Measurements from ENCODE around the gene RAB3B. TPM values are rescaled to one million over a fixed set of nuclear protein-coding genes. Genes with fewer than 3 reads are reported as not detected.

Gene RAB3B
- total and polyA plus RNA-seq, 2 experiments from 2014 or later, result 1.5 to 6.9 TPM

DNA sequence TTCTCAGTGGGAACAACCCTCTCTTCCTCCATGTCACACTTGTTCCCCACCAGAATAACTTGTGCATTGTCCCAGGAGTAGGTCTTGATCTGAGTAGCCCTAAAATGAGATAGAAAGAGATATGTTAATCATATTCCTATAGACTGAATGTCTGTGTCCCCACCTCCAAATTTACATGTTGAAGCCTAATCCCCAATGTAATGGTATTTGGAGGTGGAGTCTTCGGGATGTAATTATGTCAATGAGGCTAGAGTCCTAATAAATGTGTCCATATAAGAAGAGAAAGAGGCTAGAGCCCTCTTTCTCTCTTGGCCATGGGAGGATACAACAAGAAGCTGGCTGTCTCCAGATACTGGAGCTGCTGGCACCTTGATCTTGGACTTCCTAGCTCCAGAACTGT is 57.2 kb downstream of the RAB3B start:
- Histone ChIP-seq H3K36me3 (no peaks in the 10 kb centered on the region), H3K4me1 (ENCODE audit: low read depth) (no peaks in the 10 kb centered on the region), H3K27me3 (no peaks in the 10 kb centered on the region), H3K27ac (no peak overlapping the region), H3K9me3 (ENCODE audit: low read depth) (no peaks in the 10 kb centered on the region), H3K4me3 (no peak overlapping the region)
- TF ChIP-seq, protein P1, sequence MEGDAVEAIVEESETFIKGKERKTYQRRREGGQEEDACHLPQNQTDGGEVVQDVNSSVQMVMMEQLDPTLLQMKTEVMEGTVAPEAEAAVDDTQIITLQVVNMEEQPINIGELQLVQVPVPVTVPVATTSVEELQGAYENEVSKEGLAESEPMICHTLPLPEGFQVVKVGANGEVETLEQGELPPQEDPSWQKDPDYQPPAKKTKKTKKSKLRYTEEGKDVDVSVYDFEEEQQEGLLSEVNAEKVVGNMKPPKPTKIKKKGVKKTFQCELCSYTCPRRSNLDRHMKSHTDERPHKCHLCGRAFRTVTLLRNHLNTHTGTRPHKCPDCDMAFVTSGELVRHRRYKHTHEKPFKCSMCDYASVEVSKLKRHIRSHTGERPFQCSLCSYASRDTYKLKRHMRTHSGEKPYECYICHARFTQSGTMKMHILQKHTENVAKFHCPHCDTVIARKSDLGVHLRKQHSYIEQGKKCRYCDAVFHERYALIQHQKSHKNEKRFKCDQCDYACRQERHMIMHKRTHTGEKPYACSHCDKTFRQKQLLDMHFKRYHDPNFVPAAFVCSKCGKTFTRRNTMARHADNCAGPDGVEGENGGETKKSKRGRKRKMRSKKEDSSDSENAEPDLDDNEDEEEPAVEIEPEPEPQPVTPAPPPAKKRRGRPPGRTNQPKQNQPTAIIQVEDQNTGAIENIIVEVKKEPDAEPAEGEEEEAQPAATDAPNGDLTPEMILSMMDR (IDR thresholded peaks at IDR 0.05; ENCODE audit: low read depth, low read length), result no peak
- DNase-seq (ENCODE audit: low read depth in 1 of 2, low spot score in 1 of 2), result no peak

DNA sequence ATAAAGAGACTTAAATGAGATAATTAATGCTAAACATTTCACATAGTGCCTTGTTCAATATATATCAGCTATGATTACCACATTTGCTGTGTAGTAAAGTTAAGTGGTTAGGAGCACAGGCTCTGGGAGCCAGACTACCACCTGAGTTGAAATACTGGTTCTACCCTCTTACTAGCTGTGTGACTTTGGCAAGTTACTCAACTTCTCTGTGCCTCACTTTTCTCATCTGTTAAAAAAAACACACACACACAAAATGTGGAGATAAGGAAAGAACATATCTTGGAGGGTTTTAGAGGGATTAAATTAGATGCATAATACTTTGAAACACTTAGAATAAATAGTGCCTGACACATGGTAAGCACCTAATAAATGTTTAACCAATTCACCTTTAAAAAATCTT is 60.2 kb downstream of the RAB3B start:
- Histone ChIP-seq H3K36me3 (no peaks in the 10 kb centered on the region), H3K9me3 (ENCODE audit: low read depth) (no peaks in the 10 kb centered on the region), H3K27ac (no peak overlapping the region), H3K27me3 (no peaks in the 10 kb centered on the region), H3K4me1 (ENCODE audit: low read depth) (no peaks in the 10 kb centered on the region), H3K4me3 (no peak overlapping the region)
- TF ChIP-seq, protein P1 (IDR thresholded peaks at IDR 0.05; ENCODE audit: low read depth, low read length), result no peak
- DNase-seq (ENCODE audit: low read depth in 1 of 2, low spot score in 1 of 2), result no peak

DNA sequence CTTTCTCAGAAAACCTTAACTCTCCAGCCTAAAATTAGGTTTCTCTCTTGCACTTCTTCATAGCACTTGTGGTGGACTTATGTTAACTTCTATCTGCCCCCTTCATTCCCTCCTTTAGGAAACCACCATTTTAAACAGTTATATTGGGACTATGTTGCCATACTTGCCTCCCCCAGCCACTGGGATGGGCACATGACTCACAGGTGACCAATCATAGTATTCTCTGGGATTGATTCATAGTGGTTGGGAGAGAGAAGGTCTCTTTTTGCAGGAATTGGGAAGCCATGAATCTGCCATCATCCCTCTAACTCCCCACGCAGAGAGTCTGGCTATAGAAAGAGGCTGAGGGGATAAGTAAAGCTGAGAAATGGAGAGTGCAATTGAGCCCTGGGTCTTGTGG is 61.6 kb downstream of the RAB3B start:
- H3K4me1 ChIP-seq (ENCODE audit: low read depth), result no peaks in the 10 kb centered on the region
- no peak overlapping the region for H3K27ac ChIP-seq
- TF ChIP-seq, protein P1 (IDR thresholded peaks at IDR 0.05; ENCODE audit: low read depth, low read length), result no peak

DNA sequence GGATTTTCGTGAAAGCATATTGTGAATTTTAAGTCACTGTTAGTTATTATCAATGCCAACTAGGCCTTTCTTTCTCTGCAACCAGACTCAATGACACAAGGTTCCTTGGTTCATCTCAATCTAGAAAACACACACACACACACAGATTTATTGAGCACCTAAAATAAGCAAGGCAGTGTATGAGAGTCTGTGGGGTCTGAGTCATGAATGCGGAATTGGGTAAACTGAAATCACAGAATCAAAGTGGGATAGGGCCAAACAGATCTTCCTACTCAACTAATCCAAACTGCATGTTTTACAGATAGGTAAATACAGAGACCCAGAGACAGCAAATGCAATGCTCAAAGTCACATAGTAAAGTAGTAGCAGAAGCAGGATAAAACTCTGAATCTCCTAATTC is 63.5 kb downstream of the RAB3B start:
- no peaks in the 10 kb centered on the region for H3K9me3 ChIP-seq (ENCODE audit: low read depth)
- no peaks in the 10 kb centered on the region for H3K36me3 ChIP-seq
- no peaks in the 10 kb centered on the region for H3K4me1 ChIP-seq (ENCODE audit: low read depth)
- no peak overlapping the region for H3K27ac ChIP-seq
- no peaks in the 10 kb centered on the region for H3K27me3 ChIP-seq
- no peak for DNase-seq (ENCODE audit: low read depth in 1 of 2, low spot score in 1 of 2)
- no peak overlapping the region for H3K4me3 ChIP-seq
- TF ChIP-seq, protein P1 (IDR thresholded peaks at IDR 0.05; ENCODE audit: low read depth, low read length), result no peak

More for the DNA sequence above, 61.6 kb downstream of the RAB3B start:
- H3K9me3 ChIP-seq (ENCODE audit: low read depth), result no peaks in the 10 kb centered on the region
- DNase-seq (ENCODE audit: low read depth in 1 of 2, low spot score in 1 of 2), result no peak
- no peaks in the 10 kb centered on the region for H3K27me3 ChIP-seq
- no peak overlapping the region for H3K4me3 ChIP-seq
- H3K36me3 ChIP-seq, result no peaks in the 10 kb centered on the region

DNA sequence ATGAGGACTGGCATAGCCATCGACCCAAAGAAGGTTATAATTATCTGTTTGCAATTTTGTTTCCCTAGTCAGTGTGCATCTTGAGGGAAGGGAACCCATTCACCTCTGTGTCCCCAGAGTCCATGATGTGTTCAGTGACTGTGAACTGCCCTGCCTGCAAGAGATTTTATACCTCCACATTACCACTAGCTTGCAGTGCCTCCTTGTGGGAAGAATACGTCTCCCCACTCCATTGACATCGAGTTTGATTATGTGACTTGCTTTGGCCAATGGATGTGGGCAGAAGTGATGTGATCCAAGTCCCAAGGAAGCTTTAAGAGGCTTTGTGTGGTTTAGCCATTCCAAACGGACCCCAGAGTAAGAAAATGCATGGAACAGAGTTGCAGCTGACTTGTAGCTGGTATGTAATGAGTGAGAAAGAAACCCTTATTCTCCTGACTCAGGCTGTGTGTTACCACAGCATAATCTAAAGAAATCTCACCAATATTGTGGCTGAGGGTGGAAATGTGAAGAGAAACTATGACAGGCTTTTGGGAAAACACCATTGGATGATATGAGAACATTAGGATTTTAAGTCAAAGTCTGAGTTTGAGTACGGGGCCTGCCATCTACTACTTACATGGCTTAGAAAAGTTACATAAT is 64.2 kb downstream of the RAB3B start:
- Histone ChIP-seq H3K4me3 (no peak overlapping the region), H3K27ac (no peak overlapping the region), H3K9me3 (ENCODE audit: low read depth) (no peaks in the 10 kb centered on the region), H3K27me3 (no peaks in the 10 kb centered on the region), H3K4me1 (ENCODE audit: low read depth) (no peaks in the 10 kb centered on the region), H3K36me3 (no peaks in the 10 kb centered on the region)
- peak in 1 of 2 donors; percentile 61 for DNase-seq (ENCODE audit: low read depth in 1 of 2, low spot score in 1 of 2)
- TF ChIP-seq, protein P1 (IDR thresholded peaks at IDR 0.05; ENCODE audit: low read depth, low read length), result peak; percentile 51

All from cardiac muscle cell (in vitro differentiated cells and primary cell).